IPS-18c (cell line): Measurements from ENCODE around the gene EARS2.

ENCODE experiments used
- H3K4me3 ChIP-seq: 2 replicates; pipeline ENCODE4 v1.7.0; 2013; ENCODE audit warnings: low read depth, mild to moderate bottlenecking, low read length, moderate library complexity; ENCODE audit not compliant: insufficient read depth
- H3K9me3 ChIP-seq: one replicate; pipeline ENCODE4 v1.6.1; 2013; ENCODE audit warnings: mild to moderate bottlenecking, low read length, moderate library complexity; ENCODE audit not compliant: control insufficient read depth, insufficient read depth

The EARS2 gene

DNA sequence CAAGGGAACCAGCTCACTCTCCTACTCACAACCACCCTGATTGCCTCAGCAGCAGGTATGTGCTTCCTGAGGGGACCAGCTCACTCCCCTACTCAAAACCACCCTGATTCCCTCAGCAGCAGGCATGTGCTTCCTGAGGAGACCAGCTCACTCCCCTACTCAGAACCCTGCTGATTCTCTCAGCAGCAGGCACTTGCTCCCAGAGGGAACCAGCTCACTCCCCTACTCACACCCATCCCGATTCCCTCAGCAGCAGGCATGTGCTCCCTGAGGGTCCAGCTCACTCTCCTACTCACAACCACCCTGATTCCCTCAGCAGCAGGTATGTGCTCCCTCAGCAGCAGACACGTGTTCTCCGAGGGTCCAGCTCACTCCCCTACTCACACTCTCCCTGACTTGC, 78.0 kb downstream of the EARS2 start:
- Histone ChIP-seq H3K4me3 (no peak overlapping the region), H3K9me3 (no peaks in the 10 kb centered on the region)

GRCh38 chr16:23478566-23478965, 78.6 kb downstream of the EARS2 start:
- Histone ChIP-seq H3K9me3 (no peaks in the 10 kb centered on the region), H3K4me3 (no peak overlapping the region)

DNA sequence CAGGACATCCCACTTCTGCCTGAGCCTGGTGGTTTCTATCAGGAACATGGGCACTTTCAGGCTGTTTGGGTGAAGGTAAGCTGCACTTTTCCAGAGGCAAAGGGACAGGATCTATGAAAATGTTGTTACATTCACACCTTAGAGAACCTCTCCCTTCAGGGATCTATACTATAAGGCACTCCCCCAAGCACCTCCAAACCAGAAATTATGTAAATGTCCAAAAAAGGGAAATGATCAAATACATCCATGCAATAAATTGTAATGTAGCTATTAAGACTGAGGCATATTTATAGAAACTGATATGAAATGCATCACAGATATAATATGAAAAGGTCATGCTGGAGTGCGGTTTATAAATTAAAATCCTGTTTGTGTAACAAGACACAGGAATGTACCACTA, 80.9 kb downstream of the EARS2 start:
- H3K4me3 ChIP-seq, result no peak overlapping the region
- H3K9me3 ChIP-seq, result no peaks in the 10 kb centered on the region
